C4-2B (cell line): Measurements from ENCODE around the gene NRG3.

Experiments used
- CTCF ChIP-seq: fragments of 450-650 bp; conservative IDR thresholded peaks from 2 replicates; pipeline ENCODE4 v1.5.1; 2017; ENCODE audit warnings: mild to moderate bottlenecking
- ZFX ChIP-seq: fragments of 450-650 bp; IDR thresholded peaks from 2 replicates; pipeline ENCODE4 v1.6.1; 2017

GRCh38 chr10:81918766-81919165 lies 43.8 kb downstream of the NRG3 start:
- TF ChIP-seq CTCF = no peak
- TF ChIP-seq ZFX = no peak
